Mammary epithelial cell (primary cell): Measurements from ENCODE around the gene PRIM2.
"Not testable (repeated sequence)": the region's sequence is repeated elsewhere in the genome, so short reads cannot be mapped to it uniquely, and the experiment has no call there.

Source experiments
- EZH2 ChIP-seq: IDR thresholded peaks from 2 replicates; pipeline ENCODE4 v1.6.1; 2012; ENCODE audit warnings: low read length, inconsistent platforms, borderline replicate concordance
- TF ChIP-seq, protein P1 (sequence below), 2 donors: IDR thresholded peaks in 1 of 2; conservative IDR thresholded peaks in 1 of 2; 2 replicates each; pipeline ENCODE4 v1.5.1; 2011 to 2012; ENCODE audit warnings: inconsistent platforms in 2 of 2, low read length in 2 of 2, mild to moderate bottlenecking in 2 of 2, control low read depth in 1 of 2, low read depth in 1 of 2; ENCODE audit not compliant: insufficient read depth in 1 of 2; ENCODE audit errors: extremely low read depth in 1 of 2

DNA sequence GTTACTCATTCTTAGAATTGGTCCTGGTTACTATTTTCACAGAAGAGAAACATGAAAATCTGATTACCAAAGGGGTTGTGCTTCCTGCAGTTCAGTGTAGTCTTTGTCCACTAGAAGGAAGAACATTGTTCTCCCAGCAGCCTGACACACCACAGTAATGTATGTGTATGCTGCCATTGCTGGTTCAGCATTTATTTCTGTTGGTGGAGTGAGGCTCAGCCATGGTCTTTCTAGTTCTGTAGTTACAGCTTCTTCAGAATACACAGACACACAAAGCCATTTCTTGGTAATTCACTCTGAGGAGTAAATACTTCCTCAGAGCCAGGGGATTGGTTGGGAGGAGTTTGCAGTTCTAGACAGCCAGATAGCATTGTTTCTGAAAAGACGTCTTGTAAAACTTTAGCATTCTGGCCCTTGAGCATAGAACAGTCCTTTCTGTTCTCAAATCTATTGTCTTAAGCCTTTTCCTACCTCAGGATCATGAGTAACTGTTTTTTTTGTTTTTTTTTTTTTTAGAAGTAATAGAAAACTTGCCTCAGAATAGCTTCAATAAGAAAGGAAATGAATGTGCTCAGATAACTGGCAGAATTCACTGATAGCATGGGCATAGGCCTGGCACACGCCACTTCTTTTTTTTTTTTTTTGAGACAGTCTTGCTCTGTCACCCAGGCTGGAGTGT is 128.5 kb downstream of the PRIM2 start:
- TF ChIP-seq EZH2 = not testable (repeated sequence)
- TF ChIP-seq, protein P1, sequence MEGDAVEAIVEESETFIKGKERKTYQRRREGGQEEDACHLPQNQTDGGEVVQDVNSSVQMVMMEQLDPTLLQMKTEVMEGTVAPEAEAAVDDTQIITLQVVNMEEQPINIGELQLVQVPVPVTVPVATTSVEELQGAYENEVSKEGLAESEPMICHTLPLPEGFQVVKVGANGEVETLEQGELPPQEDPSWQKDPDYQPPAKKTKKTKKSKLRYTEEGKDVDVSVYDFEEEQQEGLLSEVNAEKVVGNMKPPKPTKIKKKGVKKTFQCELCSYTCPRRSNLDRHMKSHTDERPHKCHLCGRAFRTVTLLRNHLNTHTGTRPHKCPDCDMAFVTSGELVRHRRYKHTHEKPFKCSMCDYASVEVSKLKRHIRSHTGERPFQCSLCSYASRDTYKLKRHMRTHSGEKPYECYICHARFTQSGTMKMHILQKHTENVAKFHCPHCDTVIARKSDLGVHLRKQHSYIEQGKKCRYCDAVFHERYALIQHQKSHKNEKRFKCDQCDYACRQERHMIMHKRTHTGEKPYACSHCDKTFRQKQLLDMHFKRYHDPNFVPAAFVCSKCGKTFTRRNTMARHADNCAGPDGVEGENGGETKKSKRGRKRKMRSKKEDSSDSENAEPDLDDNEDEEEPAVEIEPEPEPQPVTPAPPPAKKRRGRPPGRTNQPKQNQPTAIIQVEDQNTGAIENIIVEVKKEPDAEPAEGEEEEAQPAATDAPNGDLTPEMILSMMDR (conservative IDR thresholded peaks at IDR 0.05 in 1 of 2, IDR thresholded peaks at IDR 0.05 in 1 of 2; ENCODE audit: extremely low read depth in 1 of 2, insufficient read depth in 1 of 2, low read depth in 1 of 2, low read length in 2 of 2) = not testable (repeated sequence)
